Renal pelvis (tissue), 12 donors: ENCODE data around the gene KLHL9. TPM values are rescaled to one million over a fixed set of nuclear protein-coding genes. Genes with fewer than 3 reads are reported as not detected.
"Not testable (repeated sequence)": the region's sequence is repeated elsewhere in the genome, so short reads cannot be mapped to it uniquely, and the experiment has no call there.

Experiments used
- DNase-seq: peaks from one replicate; pipeline ENCODE4 v3.0.0-alpha.2; 2013
- long read RNA-seq, 16 experiments: transcript quantifications; one replicate each; lab custom pipeline, GENCODE V29; 2026
- polyA plus RNA-seq, 3 donors: library from polyadenylated mRNA; unstranded; fragments of 120-200 nt; gene quantifications; one replicate each; pipeline ENCODE4 v1.2.1, GENCODE V29; 2013; ENCODE audit not compliant: insufficient read length in 3 of 3

Gene KLHL9, protein sequence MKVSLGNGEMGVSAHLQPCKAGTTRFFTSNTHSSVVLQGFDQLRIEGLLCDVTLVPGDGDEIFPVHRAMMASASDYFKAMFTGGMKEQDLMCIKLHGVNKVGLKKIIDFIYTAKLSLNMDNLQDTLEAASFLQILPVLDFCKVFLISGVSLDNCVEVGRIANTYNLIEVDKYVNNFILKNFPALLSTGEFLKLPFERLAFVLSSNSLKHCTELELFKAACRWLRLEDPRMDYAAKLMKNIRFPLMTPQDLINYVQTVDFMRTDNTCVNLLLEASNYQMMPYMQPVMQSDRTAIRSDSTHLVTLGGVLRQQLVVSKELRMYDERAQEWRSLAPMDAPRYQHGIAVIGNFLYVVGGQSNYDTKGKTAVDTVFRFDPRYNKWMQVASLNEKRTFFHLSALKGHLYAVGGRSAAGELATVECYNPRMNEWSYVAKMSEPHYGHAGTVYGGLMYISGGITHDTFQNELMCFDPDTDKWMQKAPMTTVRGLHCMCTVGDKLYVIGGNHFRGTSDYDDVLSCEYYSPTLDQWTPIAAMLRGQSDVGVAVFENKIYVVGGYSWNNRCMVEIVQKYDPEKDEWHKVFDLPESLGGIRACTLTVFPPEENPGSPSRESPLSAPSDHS
- 10 to 100 TPM; 45.4 to 49.9 (median 47.0) TPM for polyA plus RNA-seq
- long read RNA-seq, donor 1, full-length matches to known transcripts, result 30 of 30 reads
- long read RNA-seq, donor 1, partial matches to known transcripts, result 0 of 30 reads
- long read RNA-seq, donor 1, other reads (novel, unspliced or antisense), result 0 of 30 reads
- long read RNA-seq, donor 2, full-length matches to known transcripts, result 50 of 50 reads
- long read RNA-seq, donor 2, partial matches to known transcripts, result 0 of 50 reads
- long read RNA-seq, donor 2, other reads (novel, unspliced or antisense), result 0 of 50 reads
- long read RNA-seq, donor 3, full-length matches to known transcripts, result 47 of 47 reads
- long read RNA-seq, donor 3, partial matches to known transcripts, result 0 of 47 reads
- long read RNA-seq, donor 3, other reads (novel, unspliced or antisense), result 0 of 47 reads
- long read RNA-seq, donor 4, full-length matches to known transcripts, result 32 of 32 reads
- long read RNA-seq, donor 4, partial matches to known transcripts, result 0 of 32 reads
- long read RNA-seq, donor 4, other reads (novel, unspliced or antisense), result 0 of 32 reads
- long read RNA-seq, donor 5, full-length matches to known transcripts, result 30 of 30 reads
- long read RNA-seq, donor 5, partial matches to known transcripts, result 0 of 30 reads
- long read RNA-seq, donor 5, other reads (novel, unspliced or antisense), result 0 of 30 reads
- long read RNA-seq, donor 6, full-length matches to known transcripts, result 50 of 50 reads
- long read RNA-seq, donor 6, partial matches to known transcripts, result 0 of 50 reads
- long read RNA-seq, donor 6, other reads (novel, unspliced or antisense), result 0 of 50 reads
- long read RNA-seq, donor 7, full-length matches to known transcripts, result 60 of 60 reads
- long read RNA-seq, donor 7, partial matches to known transcripts, result 0 of 60 reads
- long read RNA-seq, donor 7, other reads (novel, unspliced or antisense), result 0 of 60 reads
- long read RNA-seq, donor 8, full-length matches to known transcripts, result 31 of 31 reads
- long read RNA-seq, donor 8, partial matches to known transcripts, result 0 of 31 reads
- long read RNA-seq, donor 8, other reads (novel, unspliced or antisense), result 0 of 31 reads
- long read RNA-seq, donor 9, full-length matches to known transcripts, result 68 of 68 reads
- long read RNA-seq, donor 9, partial matches to known transcripts, result 0 of 68 reads
- long read RNA-seq, donor 9, other reads (novel, unspliced or antisense), result 0 of 68 reads
- long read RNA-seq, donor 10, full-length matches to known transcripts, result 40 of 40 reads
- long read RNA-seq, donor 10, partial matches to known transcripts, result 0 of 40 reads
- long read RNA-seq, donor 10, other reads (novel, unspliced or antisense), result 0 of 40 reads
- long read RNA-seq, donor 11, full-length matches to known transcripts, result 37 of 37 reads
- long read RNA-seq, donor 11, partial matches to known transcripts, result 0 of 37 reads
- long read RNA-seq, donor 11, other reads (novel, unspliced or antisense), result 0 of 37 reads
- long read RNA-seq, donor 12, full-length matches to known transcripts, result 59 of 59 reads
- long read RNA-seq, donor 12, partial matches to known transcripts, result 0 of 59 reads
- long read RNA-seq, donor 12, other reads (novel, unspliced or antisense), result 0 of 59 reads
- long read RNA-seq, donor 13, full-length matches to known transcripts, result 27 of 27 reads
- long read RNA-seq, donor 13, partial matches to known transcripts, result 0 of 27 reads
- long read RNA-seq, donor 13, other reads (novel, unspliced or antisense), result 0 of 27 reads
- long read RNA-seq, donor 14, result 0 reads
- long read RNA-seq, donor 15, full-length matches to known transcripts, result 43 of 43 reads
- long read RNA-seq, donor 15, partial matches to known transcripts, result 0 of 43 reads
- long read RNA-seq, donor 15, other reads (novel, unspliced or antisense), result 0 of 43 reads
- long read RNA-seq, donor 16, full-length matches to known transcripts, result 70 of 70 reads
- long read RNA-seq, donor 16, partial matches to known transcripts, result 0 of 70 reads
- long read RNA-seq, donor 16, other reads (novel, unspliced or antisense), result 0 of 70 reads

DNA sequence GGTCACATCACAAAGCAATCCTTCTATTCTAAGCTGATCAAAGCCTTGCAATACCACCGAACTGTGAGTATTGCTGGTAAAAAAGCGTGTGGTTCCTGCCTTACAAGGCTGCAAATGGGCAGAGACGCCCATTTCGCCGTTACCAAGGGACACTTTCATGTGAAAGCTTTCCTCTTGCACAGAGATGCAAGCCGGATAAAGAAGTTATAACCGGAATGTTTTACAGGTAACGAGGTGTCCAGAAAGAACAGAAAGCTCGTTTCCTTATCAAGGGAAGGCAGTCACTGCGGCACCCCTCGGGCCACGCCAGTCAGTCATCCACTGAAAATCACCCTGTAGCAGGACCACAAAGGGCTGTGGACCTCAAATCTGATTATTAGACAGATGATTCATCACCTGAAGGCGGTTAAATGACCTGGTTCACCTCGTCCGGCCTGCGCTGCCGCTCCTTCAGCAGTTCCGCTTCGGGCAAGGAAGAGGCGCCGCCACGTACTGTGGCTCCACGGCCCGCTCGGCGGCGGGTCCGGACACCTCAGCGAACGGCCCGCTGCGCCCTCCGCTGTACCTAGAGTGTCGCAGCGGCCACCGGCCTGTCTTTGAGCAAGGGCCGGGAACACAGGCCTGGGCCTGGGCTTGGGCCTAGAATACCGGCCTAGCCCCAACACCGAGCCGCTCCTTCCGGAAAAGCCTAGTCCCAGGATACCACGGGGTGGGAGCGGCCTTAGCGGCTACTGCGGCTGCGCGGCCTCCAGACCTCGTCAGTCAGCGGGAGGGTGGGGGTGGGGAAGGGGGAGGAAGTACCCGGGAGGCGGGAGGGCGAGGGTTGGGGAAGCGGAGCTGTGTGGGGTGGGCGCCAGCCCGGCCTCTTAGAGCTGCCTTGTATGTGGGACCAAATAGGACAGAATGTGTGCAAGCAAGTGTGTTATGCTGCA lies at the start of gene KLHL9:
Gene KLHL9, minus strand, starts transcription at position 704 of the 932 bp plus-strand sequence. Its CDS starts 545 bp downstream, at position 159.
- peak; percentile 92 for DNase-seq

DNA sequence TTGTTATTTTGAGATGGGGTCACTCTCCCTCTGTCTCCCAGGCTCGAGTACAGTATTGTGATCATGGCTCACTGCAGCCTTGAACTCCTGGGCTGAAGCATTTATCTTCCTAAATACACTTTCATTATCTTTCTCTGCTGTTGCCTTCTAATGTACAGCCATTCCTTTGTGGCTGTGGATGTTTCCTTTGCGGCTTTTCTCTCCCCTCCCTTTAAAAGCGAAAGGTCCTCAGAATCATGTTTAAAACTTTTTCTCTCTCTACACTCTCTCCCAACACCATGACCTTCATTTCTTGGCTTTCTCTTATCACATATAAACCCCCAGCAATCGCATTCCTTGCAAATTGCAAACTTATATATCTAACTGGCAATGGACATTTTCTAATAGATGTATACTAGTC lies 48.4 kb upstream of the KLHL9 start:
- DNase-seq, result no peak

DNA sequence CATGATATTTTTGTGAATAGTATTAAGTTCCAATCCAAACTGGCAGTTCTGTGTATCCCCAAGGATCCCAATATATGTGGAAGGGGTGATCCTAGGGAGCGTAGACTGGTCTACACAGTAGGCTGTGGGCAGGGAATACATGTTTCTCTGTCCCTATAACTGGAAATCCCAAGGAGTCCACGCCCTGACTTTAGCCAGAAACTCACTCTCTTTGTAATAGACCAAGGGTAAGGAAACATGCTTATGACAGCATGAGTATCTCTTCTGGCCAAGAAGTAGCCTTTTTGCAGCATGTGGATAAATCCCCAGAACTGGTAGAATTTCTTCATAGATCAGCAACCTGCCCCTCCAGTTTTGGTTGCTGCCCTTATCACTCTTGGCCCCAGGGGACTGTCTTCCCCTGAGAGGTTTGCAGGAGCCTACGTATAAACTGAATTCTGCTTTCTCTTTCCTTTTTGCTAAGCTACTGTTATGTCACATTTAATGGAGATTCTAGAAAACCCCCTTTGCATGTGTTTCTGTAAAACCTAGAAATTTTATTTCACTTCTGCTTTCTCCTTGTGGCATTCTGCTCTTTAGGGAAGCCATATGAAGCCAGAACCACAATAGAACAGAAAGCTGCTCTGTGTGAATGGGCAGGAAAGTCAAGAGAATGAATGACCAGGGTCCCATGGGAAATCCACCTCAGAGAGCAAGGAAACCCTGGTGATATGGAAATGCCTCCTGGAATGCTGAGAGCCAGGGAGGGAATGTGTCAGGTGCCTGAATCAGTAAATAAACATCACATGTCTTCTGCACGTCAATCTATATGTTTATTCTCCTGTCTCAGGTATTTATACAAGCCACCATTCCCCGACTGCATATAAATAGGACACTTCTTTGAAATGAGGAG lies 46.5 kb upstream of the KLHL9 start:
- no peak for DNase-seq

DNA sequence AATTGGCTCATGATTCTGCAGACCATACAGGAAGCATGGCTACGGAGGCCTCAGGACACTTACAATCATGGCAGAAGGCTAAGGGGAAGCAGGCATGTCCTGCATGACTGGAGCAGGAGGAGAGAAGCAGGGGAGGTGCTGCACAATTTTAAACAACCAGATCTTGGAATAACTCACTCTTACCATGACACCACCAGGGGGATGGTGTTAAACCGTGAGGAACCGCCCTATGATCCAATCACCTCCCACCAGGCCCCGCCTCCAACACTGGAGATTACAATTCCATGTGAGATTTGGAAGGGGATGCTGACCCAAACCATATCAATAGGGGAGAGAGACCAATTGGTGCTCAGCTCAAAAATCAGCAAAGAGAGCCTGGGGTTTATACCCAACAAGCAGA lies 36.3 kb upstream of the KLHL9 start:
- DNase-seq, result not testable (repeated sequence)

DNA sequence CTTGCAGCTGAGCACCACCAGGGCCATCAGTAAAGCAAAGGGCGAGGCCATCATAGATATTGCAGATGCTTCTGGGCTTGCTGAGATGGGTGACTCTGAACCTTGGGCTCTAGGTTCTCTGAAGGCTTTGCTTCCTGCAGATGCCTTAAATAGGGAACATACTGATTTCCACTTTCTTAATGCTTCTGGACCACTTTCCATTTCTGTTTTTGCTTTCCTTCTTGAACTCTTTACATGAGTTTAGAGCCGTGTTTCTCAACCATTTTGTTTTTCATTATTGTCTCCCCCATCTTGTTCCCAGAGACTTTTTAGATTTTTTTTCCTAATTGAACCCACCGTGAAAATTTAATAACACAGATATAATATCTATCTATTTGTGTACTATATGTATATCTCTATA lies 32.8 kb upstream of the KLHL9 start, which contains the start of gene IFNA13:
Gene IFNA13, minus strand, starts transcription at position 101 of the 400 bp plus-strand sequence. Its CDS starts 47 bp downstream, at position 54.
- no peak for DNase-seq

DNA sequence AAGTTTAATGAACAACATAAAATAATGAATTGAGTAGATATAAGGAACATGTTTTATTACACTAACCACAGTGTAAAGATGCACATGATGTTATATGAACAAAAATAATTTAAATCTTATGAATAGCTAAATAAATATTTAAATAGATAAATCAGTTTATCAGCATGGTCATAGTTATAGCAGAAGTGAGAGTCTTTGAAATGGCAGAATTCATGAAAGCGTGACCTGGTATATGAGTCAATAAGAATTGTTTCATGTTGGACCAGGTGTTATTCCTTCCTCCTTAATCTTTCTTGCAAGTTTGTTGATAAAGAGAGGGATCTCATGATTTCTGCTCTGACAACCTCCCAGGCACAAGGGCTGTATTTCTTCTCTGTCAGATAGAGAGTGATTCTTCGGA lies 32.0 kb upstream of the KLHL9 start:
- DNase-seq, result not testable (repeated sequence)

DNA sequence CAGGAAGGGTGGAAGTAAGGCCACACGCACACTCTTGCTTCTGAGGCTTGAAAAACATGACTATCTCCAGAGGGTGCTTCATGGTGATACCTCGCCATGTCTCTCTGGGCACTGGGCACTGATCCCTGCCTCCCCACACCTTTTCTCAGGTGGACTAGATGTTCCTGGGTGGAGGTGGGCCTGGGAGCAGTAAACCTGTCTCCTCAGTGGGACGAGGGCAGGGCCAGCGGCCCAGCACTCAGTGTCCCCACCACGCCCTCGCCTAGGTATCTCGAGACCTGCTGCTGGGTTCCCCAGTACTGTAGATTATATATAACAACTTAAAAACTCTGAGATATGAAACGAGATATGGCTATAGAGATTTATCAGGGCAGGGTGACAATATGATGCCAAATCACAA lies 27.1 kb upstream of the KLHL9 start:
- no peak for DNase-seq

DNA sequence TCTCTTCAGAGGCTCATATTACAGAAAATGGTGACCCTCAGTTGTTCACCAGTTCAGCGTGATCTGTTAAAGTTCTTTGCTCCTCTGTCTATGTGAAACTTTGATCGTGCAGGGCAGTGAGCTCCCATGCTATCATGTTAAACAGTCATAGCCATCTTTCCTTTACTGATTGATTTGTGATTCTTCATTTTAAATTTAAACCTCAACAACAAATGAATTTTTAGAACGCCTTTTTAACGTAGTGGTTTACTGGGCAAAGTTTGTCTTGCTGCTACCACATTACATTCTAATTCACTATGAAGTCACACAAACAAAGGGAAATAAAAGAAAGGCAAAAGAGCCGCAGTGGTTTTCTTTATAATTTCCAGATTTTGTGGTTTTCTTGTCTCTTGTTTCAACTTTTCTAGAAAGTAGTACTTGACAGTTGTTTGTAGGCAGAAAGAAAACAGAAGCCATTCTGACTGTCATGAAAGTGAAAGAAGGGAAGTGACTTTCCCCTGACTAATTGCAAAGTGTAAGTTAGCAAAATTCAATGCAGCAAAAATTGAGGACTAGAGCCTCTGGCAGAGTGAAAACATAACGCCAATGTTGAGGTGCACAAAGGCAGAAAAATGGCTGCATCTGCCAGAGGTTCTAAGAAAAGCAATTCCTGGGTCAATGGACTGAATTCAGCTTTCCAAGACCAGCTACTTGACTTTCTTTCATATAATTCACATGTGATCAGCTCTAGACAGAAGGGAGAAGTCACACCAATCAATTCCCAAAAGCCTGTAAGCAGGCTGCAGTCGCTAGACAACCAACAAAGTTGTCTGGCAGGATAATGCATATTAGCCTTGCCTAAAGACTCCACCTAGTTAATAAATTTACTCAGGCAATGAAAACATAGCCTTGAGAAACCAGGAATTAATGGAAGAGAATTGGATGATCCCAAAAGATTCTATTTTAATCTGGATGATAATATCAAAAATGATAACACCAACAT lies 22.6 kb upstream of the KLHL9 start:
- no peak for DNase-seq

DNA sequence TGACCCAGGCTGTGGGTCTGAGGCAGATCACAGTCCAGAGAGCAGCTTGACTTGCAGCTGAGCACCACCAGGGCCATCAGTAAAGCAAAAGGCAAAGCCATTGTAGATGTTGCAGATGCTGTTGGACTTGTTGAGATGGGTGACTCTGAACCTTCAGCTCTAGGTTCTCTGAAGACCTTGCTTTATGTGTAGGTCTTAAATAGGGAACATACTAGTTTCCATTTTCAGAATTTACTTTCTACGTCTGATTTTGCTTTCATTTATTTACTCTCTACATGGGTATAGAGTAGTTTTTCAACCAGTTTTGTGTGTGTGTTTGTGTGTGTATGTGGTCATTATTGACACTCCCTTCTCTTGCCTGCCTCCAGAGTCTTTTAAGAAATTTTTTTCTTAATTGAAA lies 15.6 kb upstream of the KLHL9 start, which contains the start of gene IFNA6:
Gene IFNA6, minus strand, starts transcription at position 101 of the 400 bp plus-strand sequence. Its CDS starts 0 bp downstream, at position 101.
- no peak for DNase-seq

DNA sequence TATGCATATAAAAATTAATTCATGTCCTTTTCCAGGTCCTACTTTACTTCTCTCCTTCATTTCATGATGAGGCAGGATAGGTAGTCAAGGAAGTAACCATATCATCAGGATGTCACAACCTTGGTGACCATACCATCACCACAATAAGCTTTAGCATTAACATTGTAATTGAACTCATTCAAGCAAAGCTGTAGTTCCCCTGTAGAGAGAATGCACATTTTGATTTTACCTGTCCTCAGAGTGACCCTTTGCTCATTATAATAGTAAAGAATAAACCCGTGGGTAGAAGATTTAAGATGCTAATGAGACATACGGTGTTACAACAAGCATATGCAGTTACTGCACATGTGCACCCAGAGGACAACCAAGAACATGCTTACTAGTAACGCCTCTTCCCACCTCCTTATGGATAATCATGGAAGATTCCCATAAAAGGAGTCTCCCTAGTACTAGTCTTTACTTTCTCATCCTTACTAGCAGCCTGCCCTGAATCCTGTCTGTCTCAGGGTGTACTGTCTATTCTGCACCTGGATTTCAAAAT lies 13.3 kb upstream of the KLHL9 start:
- no peak for DNase-seq

DNA sequence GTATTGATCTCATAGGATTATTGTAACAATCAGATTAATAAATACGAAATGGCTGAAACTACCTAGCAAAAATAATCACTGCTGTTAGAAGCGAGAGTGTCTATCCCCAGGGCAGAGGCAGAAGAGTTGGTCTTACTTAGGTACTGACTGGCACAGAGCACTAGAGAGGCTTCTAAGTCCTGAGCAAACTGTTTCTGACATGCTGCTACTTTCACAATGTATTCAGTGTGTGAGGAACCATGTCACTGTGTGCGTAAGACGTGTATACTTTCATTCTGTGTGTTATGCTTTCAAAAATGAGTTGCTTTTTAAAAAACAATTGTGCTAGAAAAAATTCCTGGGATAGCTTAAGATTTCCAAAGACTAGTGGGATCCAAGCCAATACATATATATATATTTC lies 5.5 kb upstream of the KLHL9 start:
- no peak for DNase-seq

DNA sequence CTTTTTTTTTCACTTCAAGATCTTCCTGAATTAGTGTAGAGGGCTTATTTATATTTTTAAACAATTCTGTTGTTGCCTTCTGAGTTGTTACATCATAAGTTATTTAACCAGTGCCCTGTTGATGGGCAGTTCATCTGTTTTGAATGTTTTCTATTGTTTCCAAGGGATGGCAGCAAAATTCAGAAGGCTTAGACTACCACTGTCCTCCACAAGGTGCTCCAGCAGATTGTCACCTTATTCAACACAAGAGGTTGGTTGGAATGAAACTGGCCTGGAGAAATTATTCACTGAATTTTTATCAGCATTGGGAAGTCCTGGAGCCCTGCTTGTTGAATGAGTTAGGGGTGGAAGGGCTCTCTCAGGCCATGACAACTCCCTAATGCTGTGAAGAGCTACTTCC lies 1.3 kb upstream of the KLHL9 start:
- DNase-seq, result no peak

DNA sequence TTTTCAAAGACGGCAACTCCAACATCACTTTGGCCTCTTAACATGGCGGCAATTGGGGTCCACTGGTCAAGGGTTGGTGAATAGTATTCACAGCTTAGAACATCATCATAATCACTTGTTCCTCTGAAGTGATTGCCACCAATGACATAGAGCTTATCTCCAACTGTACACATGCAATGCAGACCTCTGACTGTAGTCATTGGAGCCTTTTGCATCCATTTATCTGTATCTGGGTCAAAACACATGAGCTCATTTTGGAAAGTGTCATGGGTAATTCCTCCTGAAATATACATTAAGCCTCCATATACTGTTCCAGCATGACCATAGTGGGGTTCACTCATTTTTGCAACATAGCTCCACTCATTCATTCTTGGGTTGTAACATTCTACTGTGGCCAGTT lies 2.0 kb downstream of the KLHL9 start:
- DNase-seq, result no peak

DNA sequence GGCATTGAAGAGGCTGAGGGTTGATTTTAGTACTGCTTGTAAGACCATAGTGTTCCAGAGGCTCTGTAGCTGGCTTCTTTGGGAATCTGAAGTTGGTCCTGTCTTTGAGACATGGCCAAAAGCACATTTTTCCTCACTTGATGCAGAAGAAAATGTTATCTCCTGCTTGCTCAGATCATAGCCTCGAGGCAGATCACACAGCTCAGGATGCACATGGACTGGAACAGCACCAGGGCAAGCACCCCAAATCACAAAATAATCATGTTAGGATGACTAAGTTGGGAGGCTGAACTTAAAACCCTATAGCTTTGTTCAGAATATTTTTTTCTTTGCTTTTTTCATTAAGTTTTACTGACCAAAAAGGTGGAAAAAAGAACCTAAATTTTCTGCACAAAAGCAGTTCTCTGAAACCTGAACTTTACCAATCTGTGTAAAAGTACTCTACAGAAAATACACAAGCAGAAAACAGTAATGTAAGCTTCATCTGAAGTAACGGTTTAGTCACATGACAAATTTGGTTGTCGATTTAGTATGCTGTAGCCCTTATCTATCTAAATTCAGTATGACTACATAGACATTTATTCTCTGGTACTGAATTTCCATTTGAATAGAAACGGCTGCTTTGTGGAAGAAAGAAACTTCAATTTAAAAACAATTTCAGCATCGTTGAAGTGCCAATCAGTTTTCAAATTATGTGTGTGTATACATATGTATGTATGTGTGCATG lies 3.4 kb downstream of the KLHL9 start:
- DNase-seq, result no peak
